Right lobe of liver (tissue), 4 donors: ENCODE data around the gene USP53.

Experiments used
- POLR2A ChIP-seq: fragments of 450-650 bp; IDR thresholded peaks from one replicate; pipeline ENCODE4 v1.6.1; 2017; ENCODE audit warnings: antibody characterized with exemption, mild to moderate bottlenecking
- TF ChIP-seq, protein P1 (sequence below), 4 donors: fragments of 200-600 bp in 3 of 4; fragments of 450-650 bp in 1 of 4; IDR thresholded peaks; one replicate each; pipeline versions ENCODE4 v1.5.1 to v1.8.0; 2016 to 2022; ENCODE audit warnings: antibody characterized with exemption in 4 of 4, mild to moderate bottlenecking in 2 of 4
- donor health status: DM: no; HTN: no; CAD: no.
- donor health status: DM: no; HTN: no; CAD: no.
- donor health status: DM: no; HTN: yes; CAD: no.

DNA sequence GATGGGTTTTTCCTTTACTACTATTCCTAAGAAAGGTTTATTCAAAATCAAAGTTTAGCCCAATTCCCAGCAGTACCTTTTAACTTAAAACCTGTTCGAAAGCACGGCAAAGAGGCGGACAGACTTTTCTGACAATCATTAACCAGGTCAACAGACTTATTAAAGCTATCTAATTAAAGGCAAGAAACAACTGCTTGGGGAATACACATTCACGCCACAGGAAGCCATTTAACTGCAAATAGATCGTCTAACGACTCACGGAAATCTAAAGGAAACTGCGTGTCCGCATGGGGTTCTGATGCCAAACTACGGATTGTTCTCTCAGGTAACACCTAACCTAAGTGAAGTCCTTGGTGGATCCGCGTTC, 663 bp upstream of the USP53 start:
- TF ChIP-seq POLR2A, result no peak
- TF ChIP-seq, protein P1, sequence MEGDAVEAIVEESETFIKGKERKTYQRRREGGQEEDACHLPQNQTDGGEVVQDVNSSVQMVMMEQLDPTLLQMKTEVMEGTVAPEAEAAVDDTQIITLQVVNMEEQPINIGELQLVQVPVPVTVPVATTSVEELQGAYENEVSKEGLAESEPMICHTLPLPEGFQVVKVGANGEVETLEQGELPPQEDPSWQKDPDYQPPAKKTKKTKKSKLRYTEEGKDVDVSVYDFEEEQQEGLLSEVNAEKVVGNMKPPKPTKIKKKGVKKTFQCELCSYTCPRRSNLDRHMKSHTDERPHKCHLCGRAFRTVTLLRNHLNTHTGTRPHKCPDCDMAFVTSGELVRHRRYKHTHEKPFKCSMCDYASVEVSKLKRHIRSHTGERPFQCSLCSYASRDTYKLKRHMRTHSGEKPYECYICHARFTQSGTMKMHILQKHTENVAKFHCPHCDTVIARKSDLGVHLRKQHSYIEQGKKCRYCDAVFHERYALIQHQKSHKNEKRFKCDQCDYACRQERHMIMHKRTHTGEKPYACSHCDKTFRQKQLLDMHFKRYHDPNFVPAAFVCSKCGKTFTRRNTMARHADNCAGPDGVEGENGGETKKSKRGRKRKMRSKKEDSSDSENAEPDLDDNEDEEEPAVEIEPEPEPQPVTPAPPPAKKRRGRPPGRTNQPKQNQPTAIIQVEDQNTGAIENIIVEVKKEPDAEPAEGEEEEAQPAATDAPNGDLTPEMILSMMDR (IDR thresholded peaks at IDR 0.05), result peak in 1 of 4 donors; percentile 17
